Stomach smooth muscle (tissue), 2 donors: ENCODE data around the gene GRAPL.
"Not testable (repeated sequence)": the region's sequence is repeated elsewhere in the genome, so short reads cannot be mapped to it uniquely, and the experiment has no call there.

Experiments used
- H3K27ac ChIP-seq: one replicate; pipeline ENCODE4 v1.7.0; 2013; ENCODE audit warnings: mild to moderate bottlenecking, low read length, inconsistent platforms
- H3K27me3 ChIP-seq, 2 donors: one replicate each; pipeline ENCODE4 v1.7.0; 2013; ENCODE audit warnings: low read length in 2 of 2; ENCODE audit not compliant: insufficient read depth in 2 of 2, control insufficient read depth in 1 of 2
- H3K36me3 ChIP-seq, 2 donors: one replicate each; pipeline ENCODE4 v1.7.0; 2013; ENCODE audit warnings: low read length in 2 of 2; ENCODE audit not compliant: control insufficient read depth in 2 of 2, insufficient read depth in 2 of 2
- H3K4me1 ChIP-seq: one replicate; pipeline ENCODE4 v1.7.0; 2013; ENCODE audit warnings: low read length; ENCODE audit not compliant: control insufficient read depth, insufficient read depth
- H3K4me3 ChIP-seq, 2 donors: one replicate each; pipeline ENCODE4 v1.7.0; 2013; ENCODE audit warnings: low read length in 2 of 2
- H3K9ac ChIP-seq, 2 donors: one replicate each; pipeline ENCODE4 v1.7.0; 2013; ENCODE audit warnings: low read length in 2 of 2, mild to moderate bottlenecking in 1 of 2
- H3K9me3 ChIP-seq, 2 donors: one replicate each; pipeline ENCODE4 v1.7.0; 2013; ENCODE audit warnings: low read length in 2 of 2; ENCODE audit not compliant: control insufficient read depth in 2 of 2
- donor health status: healthy.
- donor health status: Pancreatic carcinoma.

GRAPL gene

DNA sequence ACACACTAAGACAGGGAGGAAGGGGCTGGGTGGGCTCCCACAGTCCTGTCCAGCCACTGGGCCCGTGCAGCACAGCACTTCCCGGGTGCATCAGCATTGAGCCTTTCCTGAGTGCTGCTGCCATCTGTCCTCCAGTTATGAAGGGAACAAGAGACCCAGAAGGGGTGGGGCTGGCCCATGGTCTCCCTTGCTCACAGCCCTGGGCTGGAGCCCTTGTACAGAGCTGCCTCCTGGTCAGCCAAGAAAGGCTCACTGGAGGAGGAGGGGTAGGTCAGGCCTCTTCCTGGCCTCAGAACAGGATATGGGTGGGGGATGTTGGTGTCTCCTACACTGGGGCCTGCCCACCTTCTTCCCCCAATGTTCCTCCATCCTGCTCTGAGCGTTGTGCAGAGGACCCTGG lies 76.0 kb downstream of the GRAPL start:
- not testable (repeated sequence) for H3K36me3 ChIP-seq, H3K4me1 ChIP-seq, H3K9ac ChIP-seq, H3K27ac ChIP-seq, H3K9me3 ChIP-seq, H3K4me3 ChIP-seq, H3K27me3 ChIP-seq
